Measurements from ENCODE around the gene GRAP2. TPM values are rescaled to one million over a fixed set of nuclear protein-coding genes. Genes with fewer than 3 reads are reported as not detected.

GRAP2 gene
- total and polyA plus RNA-seq, 9 of the 15 experiments (the other 6 are each of a cell fraction or from before 2014, with no cell fraction given): 4.8 to 88.7 (median 60.4) TPM

DNA sequence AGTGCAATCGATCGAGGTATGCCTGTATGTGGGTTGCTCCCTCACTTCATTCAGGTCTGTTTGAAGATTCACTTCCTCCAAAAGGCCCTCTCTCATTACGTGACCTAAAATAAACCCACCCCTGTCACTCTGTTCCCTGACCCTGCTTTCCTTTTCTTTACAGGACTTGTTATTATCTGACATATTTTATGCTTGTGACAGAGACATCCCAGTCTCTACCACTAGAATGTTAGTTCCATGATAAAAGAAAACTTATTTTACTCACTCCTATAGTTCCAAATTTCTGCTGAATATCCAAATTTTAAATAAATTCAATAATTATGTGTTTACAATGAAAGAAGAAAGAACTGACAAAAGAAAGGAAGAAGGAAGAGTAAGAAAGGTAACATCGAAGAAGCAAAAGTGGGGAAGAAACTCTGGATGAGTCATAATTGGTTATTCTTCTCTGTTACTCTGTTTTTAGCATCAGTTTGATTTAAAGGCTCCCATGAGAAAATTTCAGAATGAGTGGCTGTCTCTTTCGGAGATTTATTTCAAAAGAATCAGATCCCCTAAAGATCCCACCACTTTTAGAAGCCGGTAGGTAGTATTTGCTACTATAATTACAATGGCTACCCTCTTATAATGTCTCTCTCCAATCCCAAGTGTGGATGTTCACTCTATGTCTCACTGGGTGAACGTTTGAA lies 40.8 kb upstream of the GRAP2 start (continued):
- TF ChIP-seq JUND (IDR thresholded peaks at IDR 0.05; ENCODE audit: borderline replicate concordance, low read depth, low read length) (peak; percentile 23; the same call in 1 of the 2 replicates), JUND (tag; IDR thresholded peaks at IDR 0.05; ENCODE audit: borderline replicate concordance, low read depth, low read length) (no peak), MEF2A (IDR thresholded peaks at IDR 0.05; ENCODE audit: control insufficient read depth, low read depth, low read length) (no peak), TEAD1 (CRISPR knock-in tag; IDR thresholded peaks at IDR 0.05) (no peak), FOSL1 (tag; conservative IDR thresholded peaks at IDR 0.05) (peak; percentile 57), C11orf30 (IDR thresholded peaks at IDR 0.05; ENCODE audit: low read depth) (peak; percentile 43; the same call in 1 of the 2 replicates), ETV6 (IDR thresholded peaks at IDR 0.05; ENCODE audit: borderline replicate concordance in 1 of 2, low read depth in 2 of 2, low read length in 1 of 2) (no peak), ETV6 (CRISPR knock-in tag; IDR thresholded peaks at IDR 0.05; ENCODE audit: borderline replicate concordance) (no peak), ASH1L (IDR thresholded peaks at IDR 0.05; ENCODE audit: borderline replicate concordance, low read depth, partially characterized antibody) (no peak), ZNF316 (IDR thresholded peaks at IDR 0.05) (peak; percentile 73), ZNF79 (CRISPR knock-in tag; IDR thresholded peaks at IDR 0.05; ENCODE audit: low read depth) (no peak), HNRNPL (IDR thresholded peaks at IDR 0.05; ENCODE audit: low read depth, low read length) (no peak), ZEB2 (IDR thresholded peaks at IDR 0.05) (no peak), TAF15 (IDR thresholded peaks at IDR 0.05; ENCODE audit: low read depth, low read length) (no peak)
- TF ChIP-seq, protein P1, sequence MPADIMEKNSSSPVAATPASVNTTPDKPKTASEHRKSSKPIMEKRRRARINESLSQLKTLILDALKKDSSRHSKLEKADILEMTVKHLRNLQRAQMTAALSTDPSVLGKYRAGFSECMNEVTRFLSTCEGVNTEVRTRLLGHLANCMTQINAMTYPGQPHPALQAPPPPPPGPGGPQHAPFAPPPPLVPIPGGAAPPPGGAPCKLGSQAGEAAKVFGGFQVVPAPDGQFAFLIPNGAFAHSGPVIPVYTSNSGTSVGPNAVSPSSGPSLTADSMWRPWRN (IDR thresholded peaks at IDR 0.05; ENCODE audit: low read depth): no peak
- TF ChIP-seq, protein P2, sequence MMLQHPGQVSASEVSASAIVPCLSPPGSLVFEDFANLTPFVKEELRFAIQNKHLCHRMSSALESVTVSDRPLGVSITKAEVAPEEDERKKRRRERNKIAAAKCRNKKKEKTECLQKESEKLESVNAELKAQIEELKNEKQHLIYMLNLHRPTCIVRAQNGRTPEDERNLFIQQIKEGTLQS (IDR thresholded peaks at IDR 0.05): peak; percentile 65; the same call in 1 of the 2 replicates
- TF ChIP-seq, protein P2 (CRISPR knock-in tag; conservative IDR thresholded peaks at IDR 0.05): no peak
- TF ChIP-seq, protein P3, sequence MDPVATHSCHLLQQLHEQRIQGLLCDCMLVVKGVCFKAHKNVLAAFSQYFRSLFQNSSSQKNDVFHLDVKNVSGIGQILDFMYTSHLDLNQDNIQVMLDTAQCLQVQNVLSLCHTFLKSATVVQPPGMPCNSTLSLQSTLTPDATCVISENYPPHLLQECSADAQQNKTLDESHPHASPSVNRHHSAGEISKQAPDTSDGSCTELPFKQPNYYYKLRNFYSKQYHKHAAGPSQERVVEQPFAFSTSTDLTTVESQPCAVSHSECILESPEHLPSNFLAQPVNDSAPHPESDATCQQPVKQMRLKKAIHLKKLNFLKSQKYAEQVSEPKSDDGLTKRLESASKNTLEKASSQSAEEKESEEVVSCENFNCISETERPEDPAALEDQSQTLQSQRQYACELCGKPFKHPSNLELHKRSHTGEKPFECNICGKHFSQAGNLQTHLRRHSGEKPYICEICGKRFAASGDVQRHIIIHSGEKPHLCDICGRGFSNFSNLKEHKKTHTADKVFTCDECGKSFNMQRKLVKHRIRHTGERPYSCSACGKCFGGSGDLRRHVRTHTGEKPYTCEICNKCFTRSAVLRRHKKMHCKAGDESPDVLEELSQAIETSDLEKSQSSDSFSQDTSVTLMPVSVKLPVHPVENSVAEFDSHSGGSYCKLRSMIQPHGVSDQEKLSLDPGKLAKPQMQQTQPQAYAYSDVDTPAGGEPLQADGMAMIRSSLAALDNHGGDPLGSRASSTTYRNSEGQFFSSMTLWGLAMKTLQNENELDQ (CRISPR knock-in tag; IDR thresholded peaks at IDR 0.05; ENCODE audit: borderline replicate concordance): no peak
- TF ChIP-seq, protein P4, sequence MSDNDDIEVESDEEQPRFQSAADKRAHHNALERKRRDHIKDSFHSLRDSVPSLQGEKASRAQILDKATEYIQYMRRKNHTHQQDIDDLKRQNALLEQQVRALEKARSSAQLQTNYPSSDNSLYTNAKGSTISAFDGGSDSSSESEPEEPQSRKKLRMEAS (CRISPR knock-in tag; IDR thresholded peaks at IDR 0.05): no peak

Data from K562 (cell line).